ENCODE measurements around the gene P2RX3. TPM values are rescaled to one million over a fixed set of nuclear protein-coding genes. Genes with fewer than 3 reads are reported as not detected.

P2RX3 gene
- total RNA-seq, 1 experiment from 2014 or later: not detected

DNA sequence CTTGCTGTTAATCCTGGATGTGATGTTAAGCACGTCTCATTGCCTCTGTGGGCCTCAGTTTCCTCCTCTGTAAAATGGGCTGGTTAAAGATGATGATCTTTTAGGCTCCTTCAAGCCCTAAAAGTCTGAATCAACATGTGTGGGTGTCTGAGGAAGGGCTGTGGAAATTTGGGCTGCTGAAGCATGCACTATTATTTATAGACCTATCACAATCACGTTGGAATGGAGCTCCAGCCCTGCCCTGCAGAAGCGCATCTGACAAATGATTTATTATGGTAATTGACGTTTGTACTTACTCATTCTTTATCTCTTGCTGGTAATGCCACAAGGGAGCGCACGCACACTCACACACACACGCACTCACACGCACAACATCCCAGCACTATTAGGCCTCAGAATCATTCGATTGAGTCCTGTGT lies 20.4 kb downstream of the P2RX3 start:
- ChIA-PET CTCF (no interaction called here), POLR2A (ENCODE audit: unreplicated experiment) (no interaction called here)
- H3K4me1 ChIP-seq (replicated peaks; ENCODE audit: insufficient read depth): peaks cover 13% of the 10 kb centered on the region; the same call in 1 of the 2 replicates
- H3K4me2 ChIP-seq: no peak overlapping the region
- intact Hi-C loops (cut with micrococcal nuclease; ENCODE audit: unreplicated experiment): no loop called here
- H3K79me2 ChIP-seq (ENCODE audit: low read depth): no peaks in the 10 kb centered on the region
- H4K20me1 ChIP-seq (ENCODE audit: insufficient read depth): no peaks in the 10 kb centered on the region
- H3K4me3 ChIP-seq: no peak overlapping the region
- H3F3A ChIP-seq (ENCODE audit: insufficient read depth, low read depth): peaks cover 11% of the 10 kb centered on the region; the same call in 1 of the 2 replicates
- TF ChIP-seq EZH2 (IDR thresholded peaks at IDR 0.05; ENCODE audit: low read depth): no peak
- TF ChIP-seq, protein P1, sequence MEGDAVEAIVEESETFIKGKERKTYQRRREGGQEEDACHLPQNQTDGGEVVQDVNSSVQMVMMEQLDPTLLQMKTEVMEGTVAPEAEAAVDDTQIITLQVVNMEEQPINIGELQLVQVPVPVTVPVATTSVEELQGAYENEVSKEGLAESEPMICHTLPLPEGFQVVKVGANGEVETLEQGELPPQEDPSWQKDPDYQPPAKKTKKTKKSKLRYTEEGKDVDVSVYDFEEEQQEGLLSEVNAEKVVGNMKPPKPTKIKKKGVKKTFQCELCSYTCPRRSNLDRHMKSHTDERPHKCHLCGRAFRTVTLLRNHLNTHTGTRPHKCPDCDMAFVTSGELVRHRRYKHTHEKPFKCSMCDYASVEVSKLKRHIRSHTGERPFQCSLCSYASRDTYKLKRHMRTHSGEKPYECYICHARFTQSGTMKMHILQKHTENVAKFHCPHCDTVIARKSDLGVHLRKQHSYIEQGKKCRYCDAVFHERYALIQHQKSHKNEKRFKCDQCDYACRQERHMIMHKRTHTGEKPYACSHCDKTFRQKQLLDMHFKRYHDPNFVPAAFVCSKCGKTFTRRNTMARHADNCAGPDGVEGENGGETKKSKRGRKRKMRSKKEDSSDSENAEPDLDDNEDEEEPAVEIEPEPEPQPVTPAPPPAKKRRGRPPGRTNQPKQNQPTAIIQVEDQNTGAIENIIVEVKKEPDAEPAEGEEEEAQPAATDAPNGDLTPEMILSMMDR (conservative IDR thresholded peaks at IDR 0.05): no peak
- no peak for DNase-seq
- H3K27ac ChIP-seq: no peak overlapping the region
- H3K36me3 ChIP-seq (ENCODE audit: low read depth): no peaks in the 10 kb centered on the region
- no TSS peak for BruUV-seq (replicated peaks)
- H2AFZ ChIP-seq: no peak overlapping the region
- no peaks in the 10 kb centered on the region for H3K9me2 ChIP-seq (ENCODE audit: insufficient read depth)
- peaks cover 23% of the 10 kb centered on the region; the same call in 1 of the 2 replicates for H3K27me3 ChIP-seq (ENCODE audit: insufficient read depth, low read depth)
- no peaks in the 10 kb centered on the region for H3K9me3 ChIP-seq (ENCODE audit: insufficient read depth, low read depth)

DNA sequence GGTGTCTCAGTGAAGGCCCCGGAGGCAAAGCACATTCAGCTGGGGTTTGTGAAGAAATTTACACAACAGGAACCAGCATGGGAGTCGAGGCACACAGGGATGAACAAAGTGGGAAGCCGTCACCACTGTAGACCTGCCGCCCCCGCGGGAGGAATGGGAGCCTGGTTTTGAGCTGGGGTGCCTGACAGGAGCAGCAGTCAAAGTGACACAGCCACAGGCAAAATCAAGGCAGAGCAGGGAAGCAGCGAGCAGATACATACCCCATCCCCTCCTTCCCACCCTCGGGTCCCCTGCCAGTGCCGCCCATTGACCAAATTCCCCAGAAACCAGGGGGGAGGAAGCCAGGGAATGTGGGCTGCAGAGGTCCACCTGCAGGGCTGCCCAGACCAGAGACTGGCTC lies 20.8 kb downstream of the P2RX3 start:
- ChIA-PET POLR2A (ENCODE audit: unreplicated experiment) (no interaction called here), CTCF (interaction anchor here (0.6 kb wide), 1 partner anchor 9 kb away, joined by 3 read pairs; no protein-coding TSS in a partner anchor)
- H3K4me2 ChIP-seq: no peak overlapping the region

DNA sequence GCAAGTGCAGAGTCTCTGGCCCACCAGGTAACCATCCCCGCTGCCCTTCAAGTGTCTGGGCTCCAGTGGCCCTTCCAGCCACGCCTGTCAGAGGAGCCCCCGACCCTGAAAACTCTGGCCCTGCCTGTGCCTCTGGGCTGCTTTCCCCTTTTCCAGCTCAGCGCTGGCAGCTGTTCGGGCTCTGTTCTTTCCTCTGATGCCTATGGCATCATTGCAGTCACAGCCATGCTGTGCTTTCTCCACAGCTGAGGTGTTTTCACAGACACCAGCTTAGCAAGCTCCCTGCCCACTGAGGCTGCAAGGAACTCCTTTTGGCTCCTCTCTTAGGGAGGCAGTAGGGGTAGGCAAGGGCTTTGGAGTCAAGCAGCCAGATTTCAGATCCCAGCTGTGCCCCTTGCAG lies 21.2 kb downstream of the P2RX3 start:
- Histone ChIP-seq H3K9me2 (ENCODE audit: insufficient read depth) (no peaks in the 10 kb centered on the region), H4K20me1 (ENCODE audit: insufficient read depth) (no peaks in the 10 kb centered on the region), H3K9me3 (ENCODE audit: insufficient read depth, low read depth) (no peaks in the 10 kb centered on the region), H3K79me2 (ENCODE audit: low read depth) (no peaks in the 10 kb centered on the region), H3K27me3 (ENCODE audit: insufficient read depth, low read depth) (peaks cover 27% of the 10 kb centered on the region; the same call in 1 of the 2 replicates), H3K4me3 (no peak overlapping the region), H3F3A (ENCODE audit: insufficient read depth, low read depth) (peaks cover 11% of the 10 kb centered on the region; the same call in 1 of the 2 replicates), H3K36me3 (ENCODE audit: low read depth) (no peaks in the 10 kb centered on the region), H3K27ac (no peak overlapping the region), H3K4me1 (replicated peaks; ENCODE audit: insufficient read depth) (peaks cover 13% of the 10 kb centered on the region; the same call in 1 of the 2 replicates), H3K4me2 (no peak overlapping the region), H2AFZ (no peak overlapping the region)
- no peak for DNase-seq
- POLR2A ChIA-PET (ENCODE audit: unreplicated experiment): no interaction called here
- CTCF ChIA-PET: interaction anchor here (0.6 kb wide), 1 partner anchor 9 kb away, joined by 3 read pairs; no protein-coding TSS in a partner anchor
- intact Hi-C loops (cut with micrococcal nuclease; ENCODE audit: unreplicated experiment): no loop called here
- no TSS peak for BruUV-seq (replicated peaks)
- TF ChIP-seq EZH2 (IDR thresholded peaks at IDR 0.05; ENCODE audit: low read depth): no peak
- TF ChIP-seq, protein P1 (conservative IDR thresholded peaks at IDR 0.05): no peak

More for the DNA sequence above, 20.8 kb downstream of the P2RX3 start:
- Histone ChIP-seq H3K4me1 (replicated peaks; ENCODE audit: insufficient read depth) (peaks cover 13% of the 10 kb centered on the region; the same call in 1 of the 2 replicates), H3K9me2 (ENCODE audit: insufficient read depth) (no peaks in the 10 kb centered on the region), H3K27me3 (ENCODE audit: insufficient read depth, low read depth) (peaks cover 27% of the 10 kb centered on the region; the same call in 1 of the 2 replicates), H3K36me3 (ENCODE audit: low read depth) (no peaks in the 10 kb centered on the region), H3K79me2 (ENCODE audit: low read depth) (no peaks in the 10 kb centered on the region), H3F3A (ENCODE audit: insufficient read depth, low read depth) (peaks cover 11% of the 10 kb centered on the region; the same call in 1 of the 2 replicates), H3K27ac (no peak overlapping the region), H4K20me1 (ENCODE audit: insufficient read depth) (no peaks in the 10 kb centered on the region), H3K4me3 (no peak overlapping the region), H3K9me3 (ENCODE audit: insufficient read depth, low read depth) (no peaks in the 10 kb centered on the region), H2AFZ (no peak overlapping the region)
- BruUV-seq (replicated peaks): no TSS peak
- DNase-seq: no peak
- intact Hi-C loops (cut with micrococcal nuclease; ENCODE audit: unreplicated experiment): no loop called here
- TF ChIP-seq EZH2 (IDR thresholded peaks at IDR 0.05; ENCODE audit: low read depth): no peak
- TF ChIP-seq, protein P1 (conservative IDR thresholded peaks at IDR 0.05): no peak

Data from PC-9 (cell line).